GM19455 (cell line): ENCODE measurements around the gene ASTL.

Source experiments
- ATAC-seq: cut with Tn5 transposase; IDR thresholded peaks from one replicate; pipeline ENCODE4 v1.9.1; 2021; ENCODE audit not compliant: unreplicated experiment

Gene ASTL

GRCh38 chr2:96083989-96084857 is 54.1 kb downstream of the ASTL start:
- ATAC-seq = no peak

- no peak for ATAC-seq
Measured at GRCh38 chr2:96083064-96083939, 55.0 kb downstream of the ASTL start.

- no peak for ATAC-seq
Measured at GRCh38 chr2:96082211-96083063, 55.9 kb downstream of the ASTL start.

- no peak for ATAC-seq
Measured at GRCh38 chr2:96081042-96081441, 57.3 kb downstream of the ASTL start.

GRCh38 chr2:96075199-96075771 is 63.0 kb downstream of the ASTL start:
- ATAC-seq = no peak

GRCh38 chr2:96074156-96074555 is 64.1 kb downstream of the ASTL start:
- no peak for ATAC-seq

- no peak for ATAC-seq
Measured at GRCh38 chr2:96073170-96073775, 65.0 kb downstream of the ASTL start.
